AG04450 (cell line): ENCODE results near the gene NOTCH4. TPM values are rescaled to one million over a fixed set of nuclear protein-coding genes. Genes with fewer than 3 reads are reported as not detected.
A peak's percentile ranks its signal among the peaks of the same experiment; 100 is the strongest.

Experiments used
- CTCF ChIA-PET: fragments of 300-600, 350-600 bp; formaldehyde crosslinking; extraction: SDS; loops from one replicate; lab custom pipeline; 2022; ENCODE audit warnings: antibody characterized with exemption, inconsistent platforms; lab: Charles Lee
- POLR2A ChIA-PET: fragments of 350-600 bp; formaldehyde crosslinking; extraction: SDS; loops from one replicate; lab custom pipeline; 2021; ENCODE audit warnings: antibody characterized with exemption, inconsistent platforms; lab: Yijun Ruan, JAX
- DNase-seq: peaks from one replicate; pipeline ENCODE4 v3.0.0-alpha.2; 2011; ENCODE audit warnings: low read depth, low spot score
- H3K27ac ChIP-seq: one replicate; pipeline ENCODE4 v1.5.1; 2012; ENCODE audit warnings: low read depth, low read length, control low read depth
- H3K27me3 ChIP-seq: one replicate; pipeline ENCODE4 v1.6.0; 2012; ENCODE audit warnings: low read length; ENCODE audit not compliant: control insufficient read depth, insufficient read depth
- H3K4me3 ChIP-seq: 2 replicates; pipeline ENCODE4 v1.5.1; 2011; ENCODE audit warnings: mild to moderate bottlenecking, low read depth, low read length, control low read depth
- H3K9me3 ChIP-seq: 2 replicates; pipeline ENCODE4 v1.5.1; 2012; ENCODE audit warnings: low read length; ENCODE audit not compliant: control insufficient read depth, insufficient read depth
- CTCF ChIP-seq: IDR thresholded peaks from 2 replicates; pipeline ENCODE4 v1.5.1; 2011; ENCODE audit warnings: low read depth, low read length, control low read depth, inconsistent platforms
- polyA plus RNA-seq: library from polyadenylated mRNA; depleted of rRNA; stranded (reverse); fragments of >200 nt; gene quantifications from 2 replicates; pipeline ENCODE4 v1.2.3, GENCODE V29; 2011

NOTCH4 gene
- polyA plus RNA-seq, 1 experiment, result 0.55 TPM

- DNase-seq, result no peak
- Histone ChIP-seq H3K4me3 (peak overlapping the region; percentile 97), H3K27ac (peak overlapping the region; percentile 99), H3K27me3 (no peaks in the 10 kb centered on the region), H3K9me3 (peaks cover 3% of the 10 kb centered on the region; the same call in 1 of the 2 replicates)
- POLR2A ChIA-PET, result interaction anchor here (0.5 to 1.5 kb wide), 7 partner anchors 10 to 795 kb away, joined by 3 to 11 read pairs (median 4); partner anchors contain the start of genes ATF6B and FKBPL
- CTCF ChIA-PET, result interaction anchor here (0.5 to 1.3 kb wide), 5 partner anchors 14 to 57 kb away, joined by 3 to 7 read pairs (median 4); partner anchors contain the start of gene ATF6B
- no peak for TF ChIP-seq CTCF
Measured at GRCh38 chr6:32177183-32177787, 46.6 kb downstream of the NOTCH4 start.

- no peak for DNase-seq
Measured at GRCh38 chr6:32176476-32177182, 47.2 kb downstream of the NOTCH4 start.

GRCh38 chr6:32175711-32176475, 48.0 kb downstream of the NOTCH4 start, which contains the start of gene AGPAT1:
Gene AGPAT1, minus strand, starts transcription at chr6:32176084. Its CDS starts 4,588 bp downstream, at chr6:32171496.
- CTCF ChIA-PET, result interaction anchor here (0.7 to 1.4 kb wide), 2 partner anchors 20 to 57 kb away, joined by 6 read pairs; no protein-coding TSS in a partner anchor
- TF ChIP-seq CTCF, result no peak
- POLR2A ChIA-PET, result interaction anchor here (0.6 to 0.9 kb wide), 3 partner anchors 17 to 206 kb away, joined by 3 to 5 read pairs (median 3); partner anchors contain the start of gene ATF6B

More at GRCh38 chr6:32176476-32177182, 47.2 kb downstream of the NOTCH4 start:
- POLR2A ChIA-PET, result interaction anchor here (0.6 to 1.5 kb wide), 9 partner anchors 11 to 795 kb away, joined by 3 to 11 read pairs (median 4); partner anchors contain the start of genes ATF6B and FKBPL
- Histone ChIP-seq H3K27ac (peak overlapping the region; percentile 99), H3K27me3 (no peaks in the 10 kb centered on the region), H3K9me3 (peaks cover 3% of the 10 kb centered on the region; the same call in 1 of the 2 replicates), H3K4me3 (peak overlapping the region; percentile 97)
- CTCF ChIA-PET, result interaction anchor here (0.5 to 1.4 kb wide), 5 partner anchors 19 to 58 kb away, joined by 3 to 7 read pairs (median 6); partner anchors contain the start of gene ATF6B
- no peak for TF ChIP-seq CTCF

GRCh38 chr6:32175322-32175710, 48.6 kb downstream of the NOTCH4 start:
- Histone ChIP-seq H3K9me3 (peaks cover 3% of the 10 kb centered on the region; the same call in 1 of the 2 replicates), H3K27ac (no peak overlapping the region), H3K4me3 (peak overlapping the region; percentile 97), H3K27me3 (no peaks in the 10 kb centered on the region)
- ChIA-PET POLR2A (no interaction called here), CTCF (no interaction called here)
- DNase-seq, result no peak
- TF ChIP-seq CTCF, result no peak

More at GRCh38 chr6:32175711-32176475, 48.0 kb downstream of the NOTCH4 start, which contains the start of gene AGPAT1:
- DNase-seq, result peak; percentile 96
- H3K27ac ChIP-seq, result peak within 1 kb of the TSS; percentile 99
- H3K9me3 ChIP-seq, result peaks cover 3% of the 10 kb centered on the region; the same call in 1 of the 2 replicates
- H3K4me3 ChIP-seq, result peak within 1 kb of the TSS; percentile 97
- H3K27me3 ChIP-seq, result no peaks in the 10 kb centered on the region
